ENCODE data around the gene FAM180A. TPM values are rescaled to one million over a fixed set of nuclear protein-coding genes. Genes with fewer than 3 reads are reported as not detected.

Gene FAM180A
- total RNA-seq (2022; extraction: Qiagen RNA extraction): 0.06 to 0.13 TPM in 2 of 5 replicates, not detected in the others

GRCh38 chr7:135748770-135749169, at the start of gene FAM180A:
Gene FAM180A (minus strand): TSS chr7:135748813. CDS start chr7:135748580, 233 bp downstream.

GRCh38 chr7:135728136-135728669, 20.4 kb downstream of the FAM180A start, which contains the start of gene SLC13A4:
Gene SLC13A4 (minus strand): TSS chr7:135728186. CDS start chr7:135727496, 690 bp downstream.

Other genes starting within 250 kb of the FAM180A start
- 10.2 to 12.8 TPM (median 10.9 TPM) in 5 replicates for gene CNOT4, start 238.7 kb downstream of the FAM180A start, total RNA-seq (2022; extraction: Qiagen RNA extraction)
- 45.3 to 55.6 TPM (median 48.7 TPM) in 5 replicates for gene NUP205, start 190.9 kb downstream of the FAM180A start, total RNA-seq (2022; extraction: Qiagen RNA extraction)
- 25.8 to 32.7 TPM (median 29.4 TPM) in 5 replicates for gene STMP1, start 86.3 kb downstream of the FAM180A start, total RNA-seq (2022; extraction: Qiagen RNA extraction)
- gene SLC13A4, start 20.6 kb downstream of the FAM180A start, total RNA-seq (2022; extraction: Qiagen RNA extraction): not detected in 5 replicates
- gene MTPN, start 228.5 kb upstream of the FAM180A start, total RNA-seq (2022; extraction: Qiagen RNA extraction): 84.4 to 134 TPM (median 111 TPM) in 5 replicates

All from A549 treated with Hydrocortisone at 1 μM for 4 hours (cell line).